GM20000 (cell line): Measurements from ENCODE around the gene PTPRS.

ENCODE experiments used
- DNase-seq: peaks from one replicate; pipeline ENCODE4 v3.0.0; 2012; ENCODE audit warnings: low spot score
- CTCF ChIP-seq: IDR thresholded peaks from 2 replicates; pipeline ENCODE4 v1.5.1; 2012; ENCODE audit warnings: mild to moderate bottlenecking, control low read depth; ENCODE audit errors: extremely low read depth, missing control alignments

Gene PTPRS

DNA sequence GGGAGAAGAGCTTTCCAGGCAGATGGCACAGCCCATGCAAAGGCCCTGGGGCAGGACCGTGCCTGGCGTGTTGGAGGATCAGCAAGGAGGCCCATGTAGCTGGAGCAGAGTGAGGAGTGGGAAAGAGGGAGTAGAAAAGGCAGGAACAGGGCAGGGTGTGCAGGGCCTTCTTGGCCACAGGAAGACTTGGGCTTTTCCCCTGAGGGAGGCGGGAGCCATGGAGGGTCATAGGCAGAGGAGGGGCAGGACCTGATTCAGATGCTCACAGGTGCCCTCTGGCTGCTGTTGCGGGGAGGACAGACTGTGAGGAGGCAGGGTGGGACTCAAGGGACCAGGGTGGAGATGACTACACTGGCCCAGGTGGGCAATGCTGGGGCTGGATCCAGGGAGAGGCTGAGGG is 13.8 kb upstream of the PTPRS start:
- DNase-seq, result peak; percentile 46

DNA sequence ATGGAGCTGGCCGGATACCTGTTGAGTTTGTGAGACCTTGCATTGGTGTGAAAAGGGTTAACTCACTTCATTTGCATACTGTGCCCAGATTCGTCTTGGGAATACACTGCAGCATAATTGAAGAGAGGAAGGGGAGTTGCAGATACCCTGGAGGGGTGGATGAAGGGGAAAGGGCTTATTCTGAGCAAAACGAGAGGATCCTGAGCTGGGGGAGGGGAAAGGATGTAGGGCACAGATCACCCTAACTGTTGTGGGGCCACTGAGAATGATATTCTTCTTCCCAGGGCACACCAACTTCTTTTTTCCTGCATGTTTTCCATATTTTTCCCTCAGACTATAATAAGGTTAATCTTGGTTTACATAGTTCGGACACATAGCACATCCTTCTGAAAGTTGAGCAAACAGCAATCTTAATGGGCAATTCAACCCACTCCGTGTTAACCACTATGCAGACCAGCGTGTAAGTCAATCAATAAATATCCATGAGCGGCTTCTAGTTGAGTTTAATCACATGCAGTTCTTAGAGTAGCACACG is 11.7 kb upstream of the PTPRS start:
- DNase-seq, result no peak
- TF ChIP-seq CTCF, result no peak

More for the DNA sequence above, 13.8 kb upstream of the PTPRS start:
- TF ChIP-seq CTCF, result peak; percentile 39

- DNase-seq, result no peak
- no peak for TF ChIP-seq CTCF
Observed at GRCh38 chr19:5351731-5352228, 11.2 kb upstream of the PTPRS start.

- TF ChIP-seq CTCF, result no peak
Observed at GRCh38 chr19:5349041-5349440, 8.4 kb upstream of the PTPRS start.

DNA sequence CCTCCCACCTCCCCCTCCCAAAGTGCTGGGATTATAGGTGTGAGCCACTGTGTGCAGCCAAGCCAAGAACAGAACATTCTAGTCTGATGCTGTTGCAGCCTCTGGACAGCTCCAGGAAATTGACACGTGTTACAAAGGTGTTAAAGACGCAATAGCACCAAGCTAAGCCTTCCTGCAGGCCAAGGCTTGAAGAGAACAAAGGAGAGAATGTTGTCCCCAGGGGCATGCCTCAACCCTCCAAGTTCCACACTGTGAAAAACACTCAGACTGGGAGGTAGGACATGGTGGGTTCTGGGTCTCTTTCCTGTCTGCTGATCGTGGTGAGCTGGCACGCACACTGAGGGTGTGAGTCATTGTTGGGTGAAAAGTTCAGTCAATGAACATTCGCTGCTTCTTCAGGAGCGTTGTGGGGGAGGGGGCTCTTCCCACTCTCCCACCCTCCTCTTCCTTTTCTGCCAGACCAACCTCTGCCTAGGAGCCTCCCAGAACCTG is 5.3 kb upstream of the PTPRS start:
- DNase-seq, result no peak
- no peak for TF ChIP-seq CTCF

More at GRCh38 chr19:5349041-5349440, 8.4 kb upstream of the PTPRS start:
- no peak for DNase-seq

DNA sequence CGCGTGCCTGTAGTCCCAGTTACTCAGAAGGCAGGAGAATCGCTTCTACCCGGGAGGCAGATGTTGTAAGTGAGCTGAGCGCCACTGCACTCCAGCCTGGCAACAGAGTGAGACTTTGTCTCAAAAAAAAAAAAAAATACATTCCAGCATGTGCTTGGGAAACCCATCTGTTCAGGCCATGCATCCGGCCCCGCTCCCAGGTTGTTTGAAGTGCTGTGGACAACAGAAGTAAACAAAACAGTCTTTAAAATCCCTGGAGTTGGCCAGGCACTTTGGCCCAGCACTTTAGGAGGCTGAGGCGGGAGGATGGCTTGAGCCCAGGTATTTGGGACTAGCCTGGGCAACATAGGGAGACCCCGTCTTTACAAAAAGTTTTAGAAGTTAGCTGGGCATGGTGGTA is 3.2 kb upstream of the PTPRS start:
- no peak for TF ChIP-seq CTCF

GRCh38 chr19:5342573-5343201 is 2.1 kb upstream of the PTPRS start:
- TF ChIP-seq CTCF, result no peak
- DNase-seq, result no peak

More for the DNA sequence above, 3.2 kb upstream of the PTPRS start:
- no peak for DNase-seq
